ENCODE data around the gene FAM237B. TPM values are rescaled to one million over a fixed set of nuclear protein-coding genes. Genes with fewer than 3 reads are reported as not detected.

FAM237B gene
- total RNA-seq, 8 experiments from 2014 or later = 0.05 to 0.78 (median 0.16) TPM; not detected in 1

DNA sequence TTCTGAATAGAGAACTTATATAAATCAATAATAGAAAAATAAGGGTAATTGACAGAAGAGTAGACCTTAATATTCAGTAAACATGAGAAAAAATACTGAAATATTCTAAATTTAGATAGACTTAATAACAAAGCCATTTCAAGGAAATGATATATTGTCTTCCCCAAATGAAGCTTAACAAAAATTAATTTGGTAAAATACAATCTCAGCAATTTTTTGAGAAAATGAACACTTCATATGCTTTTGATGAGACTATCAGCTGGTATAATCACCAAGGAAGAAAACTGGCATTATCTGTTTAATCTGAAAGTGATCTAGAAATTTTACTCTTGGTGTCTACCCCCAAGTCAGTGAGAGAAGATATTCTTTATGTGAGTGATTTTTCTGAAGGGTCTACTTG, 1.7 kb upstream of the FAM237B start:
- in situ Hi-C loops (cut with MboI; ENCODE audit: low pct_unique_long_range_greater_than_20kb in 2 of 9, low sequenced_read_pairs in 9 of 9, unreplicated experiment in 9 of 9) = no loop called here
- no peak for ATAC-seq (replicated peaks in 6 of 8)
- Histone ChIP-seq H3K4me1 (replicated peaks in 1 of 2) (no peaks in the 10 kb centered on the region), H3K27ac (no peak overlapping the region), H3K4me3 (no peak overlapping the region)

DNA sequence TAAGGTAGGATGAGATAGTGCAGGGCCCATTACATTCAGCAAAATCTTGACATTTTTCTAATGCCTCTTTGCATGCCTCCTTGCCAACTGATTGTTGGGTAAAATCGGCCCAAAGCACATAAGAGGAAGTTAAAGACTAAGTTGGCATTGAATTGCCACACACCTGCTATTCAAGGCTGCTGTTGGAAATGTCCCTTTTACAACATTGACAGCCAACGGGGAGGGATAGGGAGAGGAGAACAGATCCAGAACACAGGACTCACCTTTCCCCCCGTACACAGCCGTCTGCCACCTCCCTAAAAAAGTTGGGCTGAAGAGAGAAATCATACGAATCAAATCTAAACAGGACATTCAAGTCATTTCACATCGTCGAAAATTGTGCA, 695 bp downstream of the FAM237B start:
- 11 to 58% (median 33%) methylated on average over 1 to 7 of the region's 7 CpGs; no CpG with 5 or more reads in 1 of the 10 experiments for WGBS, 10 experiments
- in situ Hi-C loops (cut with MboI; ENCODE audit: low pct_unique_long_range_greater_than_20kb in 2 of 9, low sequenced_read_pairs in 9 of 9, unreplicated experiment in 9 of 9) = no loop called here
- ATAC-seq (replicated peaks in 6 of 8) = no peak

DNA sequence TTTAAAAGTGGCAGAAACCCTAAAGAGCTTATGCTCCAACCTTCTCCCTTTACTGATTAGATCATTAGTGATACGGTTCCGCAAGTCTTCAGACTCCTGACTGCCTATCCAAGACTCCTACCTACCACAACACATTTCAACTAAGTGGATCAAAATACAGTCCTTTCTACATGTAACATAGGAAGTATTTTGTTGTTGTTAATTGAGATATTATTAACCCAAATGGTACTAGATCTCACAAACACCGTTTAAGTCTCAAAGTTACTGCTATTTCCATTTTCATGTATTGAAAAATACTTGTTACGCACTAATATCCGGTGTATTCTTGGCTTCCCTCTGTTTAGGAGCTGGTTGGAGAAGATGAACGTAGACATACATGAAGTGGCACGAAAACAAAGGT, 1.1 kb downstream of the FAM237B start:
- Histone ChIP-seq H3K27ac (no peak overlapping the region), H3K4me1 (replicated peaks in 1 of 2) (no peaks in the 10 kb centered on the region), H3K4me3 (no peak overlapping the region)
- in situ Hi-C loops (cut with MboI; ENCODE audit: low pct_unique_long_range_greater_than_20kb in 2 of 9, low sequenced_read_pairs in 9 of 9, unreplicated experiment in 9 of 9) = no loop called here
- 72 to 100% (median 91%) methylated on average over 2 to 7 of the region's 7 CpGs for WGBS, 10 experiments
- ATAC-seq (replicated peaks in 6 of 8) = no peak

More for the DNA sequence above, 695 bp downstream of the FAM237B start:
- peak overlapping the region in 1 of 5 donors; percentile 27 for H3K4me3 ChIP-seq
- no peak overlapping the region for H3K27ac ChIP-seq
- H3K4me1 ChIP-seq (replicated peaks in 1 of 2) = no peaks in the 10 kb centered on the region

DNA sequence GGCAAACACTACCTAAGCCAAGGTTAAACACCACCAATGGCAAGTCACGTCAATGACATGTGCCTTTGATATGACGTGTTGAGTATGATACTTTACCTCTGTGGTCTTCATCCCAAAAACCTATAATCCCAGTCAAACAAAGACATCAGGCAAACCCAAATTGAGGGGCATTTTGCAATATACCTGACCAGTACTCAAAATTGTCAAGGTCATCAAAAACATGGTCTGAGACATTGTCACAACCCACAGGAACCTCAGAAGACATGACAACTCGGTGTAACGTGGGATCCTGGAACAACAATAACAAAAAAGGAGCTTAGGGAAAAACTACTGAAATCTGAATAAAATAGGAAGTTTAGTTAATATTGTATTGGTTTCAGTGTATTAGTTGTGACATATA, 7.2 kb downstream of the FAM237B start:
- Histone ChIP-seq H3K4me3 (no peak overlapping the region), H3K27ac (no peak overlapping the region), H3K4me1 (replicated peaks in 1 of 2) (no peaks in the 10 kb centered on the region)
- WGBS, 10 experiments = 44 to 100% (median 65%) methylated on average over 1 to 4 of the region's 4 CpGs; no CpG with 5 or more reads in 2 of the 10 experiments
- ATAC-seq (replicated peaks in 6 of 8) = no peak
- in situ Hi-C loops (cut with MboI; ENCODE audit: low pct_unique_long_range_greater_than_20kb in 2 of 9, low sequenced_read_pairs in 9 of 9, unreplicated experiment in 9 of 9) = no loop called here

DNA sequence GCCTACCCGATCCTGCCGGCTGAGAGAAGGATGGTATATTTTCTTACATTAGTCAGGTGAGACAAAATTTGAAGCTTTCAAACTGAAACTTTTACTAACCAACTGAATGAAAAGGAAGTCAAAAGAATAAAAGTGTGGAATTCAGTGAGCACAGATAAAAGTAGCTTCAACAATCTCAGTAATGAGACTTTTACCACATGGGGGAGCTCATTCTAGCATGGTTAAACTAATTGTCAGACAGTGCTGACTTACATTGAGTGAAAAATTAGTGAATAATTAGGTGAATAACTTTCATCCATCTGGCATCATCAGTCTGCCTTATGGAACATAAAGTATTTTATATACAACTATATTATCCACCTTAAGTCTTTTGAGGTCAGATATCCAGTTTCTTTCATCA, 8.4 kb downstream of the FAM237B start:
- H3K4me3 ChIP-seq = no peak overlapping the region
- ATAC-seq (replicated peaks in 6 of 8) = peak in 1 of 8 experiments; percentile 36
- H3K4me1 ChIP-seq (replicated peaks in 1 of 2) = no peaks in the 10 kb centered on the region
- in situ Hi-C loops (cut with MboI; ENCODE audit: low pct_unique_long_range_greater_than_20kb in 2 of 9, low sequenced_read_pairs in 9 of 9, unreplicated experiment in 9 of 9) = no loop called here
- 74 to 100% methylated on average over 2 of the region's 2 CpGs; no CpG with 5 or more reads in 8 of the 10 experiments for WGBS, 10 experiments
- H3K27ac ChIP-seq = no peak overlapping the region

GRCh38 chr7:90311175-90311574, 9.9 kb downstream of the FAM237B start:
- no peak for ATAC-seq (replicated peaks in 6 of 8)
- in situ Hi-C loops (cut with MboI; ENCODE audit: low pct_unique_long_range_greater_than_20kb in 2 of 9, low sequenced_read_pairs in 9 of 9, unreplicated experiment in 9 of 9) = no loop called here
- H3K4me1 ChIP-seq (replicated peaks in 1 of 2) = no peaks in the 10 kb centered on the region
- H3K4me3 ChIP-seq = no peak overlapping the region
- no peak overlapping the region for H3K27ac ChIP-seq

DNA sequence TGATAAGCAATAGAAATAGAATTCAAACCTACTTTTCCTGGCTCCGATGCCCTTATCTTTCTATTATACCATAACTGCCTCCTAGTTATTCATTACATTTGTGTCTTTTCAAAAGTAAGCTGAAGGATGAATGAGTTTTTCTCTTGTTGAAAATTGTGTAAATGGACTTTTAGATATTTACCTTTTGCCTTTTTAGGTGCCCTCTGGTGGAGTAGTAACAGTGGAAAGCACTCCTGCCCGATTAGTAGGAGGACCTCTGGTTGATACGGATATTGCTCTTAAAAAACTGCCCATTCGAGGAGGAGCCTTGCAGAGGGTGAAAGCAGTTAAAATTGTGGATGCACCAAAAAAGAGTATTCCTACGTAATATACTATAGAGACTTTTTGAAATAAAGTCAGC, 11.2 kb downstream of the FAM237B start:
- ATAC-seq (replicated peaks in 6 of 8) = no peak
- no peaks in the 10 kb centered on the region for H3K4me1 ChIP-seq (replicated peaks in 1 of 2)
- 55 to 100% (median 75%) methylated on average over 1 to 5 of the region's 5 CpGs for WGBS, 10 experiments
- in situ Hi-C loops (cut with MboI; ENCODE audit: low pct_unique_long_range_greater_than_20kb in 2 of 9, low sequenced_read_pairs in 9 of 9, unreplicated experiment in 9 of 9) = no loop called here
- H3K4me3 ChIP-seq = no peak overlapping the region
- no peak overlapping the region for H3K27ac ChIP-seq

DNA sequence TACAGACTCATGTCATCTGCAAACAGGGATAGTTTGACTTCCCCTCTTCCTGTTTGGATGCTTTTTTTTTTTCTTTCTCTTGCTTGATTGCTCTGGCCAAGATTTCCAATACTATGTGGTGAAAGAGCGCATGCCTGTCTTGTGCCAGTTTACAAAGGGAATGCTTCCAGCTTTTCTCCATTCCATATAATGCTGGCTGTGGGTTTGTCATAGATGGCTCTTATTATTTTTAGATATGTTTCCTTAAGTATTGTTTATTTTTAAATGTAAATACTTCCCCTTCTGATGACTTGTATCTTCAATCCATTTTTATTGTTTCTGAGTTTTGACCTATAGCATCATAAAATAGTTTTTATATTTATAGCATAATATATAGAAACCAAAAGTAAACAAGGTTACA, 17.9 kb downstream of the FAM237B start:
- Histone ChIP-seq H3K4me3 (no peak overlapping the region), H3K27ac (no peak overlapping the region), H3K4me1 (replicated peaks in 1 of 2) (no peaks in the 10 kb centered on the region)
- 75 to 100% (median 95%) methylated on average over 1 of the region's 1 CpG; no CpG with 5 or more reads in 2 of the 10 experiments for WGBS, 10 experiments
- no peak for ATAC-seq (replicated peaks in 6 of 8)
- in situ Hi-C loops (cut with MboI; ENCODE audit: low pct_unique_long_range_greater_than_20kb in 2 of 9, low sequenced_read_pairs in 9 of 9, unreplicated experiment in 9 of 9) = no loop called here

DNA sequence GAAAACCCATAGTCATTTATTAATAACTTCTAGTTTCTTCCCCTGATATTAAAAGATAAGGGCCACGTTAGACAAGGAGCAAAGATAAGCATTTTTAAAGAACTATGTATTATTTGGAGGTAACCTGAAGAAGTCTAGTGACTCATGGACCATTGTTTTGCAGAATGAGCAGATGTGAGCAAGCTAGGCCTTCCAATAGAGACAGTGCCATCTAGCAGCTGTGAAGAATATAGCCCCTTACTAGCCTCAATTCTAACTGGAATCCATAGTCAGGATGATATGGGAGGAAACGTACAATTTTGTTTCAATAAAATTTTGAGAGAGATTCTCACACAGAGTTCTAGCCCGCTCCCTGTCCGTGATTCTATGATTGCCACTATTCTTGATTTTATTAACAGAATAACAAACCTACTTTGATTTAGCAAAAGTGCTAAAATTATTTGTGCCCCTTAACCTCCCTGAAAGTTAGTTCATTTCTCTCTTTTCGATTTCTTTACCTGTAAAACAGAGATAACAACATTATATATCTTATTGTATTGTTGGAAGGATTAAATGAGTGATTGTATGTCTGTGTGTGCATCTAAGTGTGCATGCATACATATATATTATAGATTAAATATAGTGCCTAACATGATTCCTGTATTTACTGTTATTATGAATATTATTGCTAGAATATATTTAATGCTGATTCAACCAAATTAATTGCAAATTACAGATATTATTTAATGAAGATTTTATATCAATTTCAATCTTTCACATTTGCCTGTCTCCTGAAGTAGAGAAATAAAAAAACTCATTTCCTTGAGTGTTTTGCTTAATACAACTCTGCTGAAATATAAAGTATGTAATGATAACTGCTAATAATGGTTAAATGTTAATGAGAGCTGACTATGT, 22.7 kb downstream of the FAM237B start:
- peak in 7 of 8 experiments; percentile 61 to 99 (median 64) for ATAC-seq (replicated peaks in 6 of 8)
- in situ Hi-C loops (cut with MboI; ENCODE audit: low pct_unique_long_range_greater_than_20kb in 2 of 9, low sequenced_read_pairs in 9 of 9, unreplicated experiment in 9 of 9) = no loop called here
- H3K4me3 ChIP-seq = no peak overlapping the region
- no peak overlapping the region for H3K27ac ChIP-seq
- WGBS, 10 experiments = 25 to 64% (median 55%) methylated on average over 2 to 5 of the region's 5 CpGs
- no peaks in the 10 kb centered on the region for H3K4me1 ChIP-seq (replicated peaks in 1 of 2)

DNA sequence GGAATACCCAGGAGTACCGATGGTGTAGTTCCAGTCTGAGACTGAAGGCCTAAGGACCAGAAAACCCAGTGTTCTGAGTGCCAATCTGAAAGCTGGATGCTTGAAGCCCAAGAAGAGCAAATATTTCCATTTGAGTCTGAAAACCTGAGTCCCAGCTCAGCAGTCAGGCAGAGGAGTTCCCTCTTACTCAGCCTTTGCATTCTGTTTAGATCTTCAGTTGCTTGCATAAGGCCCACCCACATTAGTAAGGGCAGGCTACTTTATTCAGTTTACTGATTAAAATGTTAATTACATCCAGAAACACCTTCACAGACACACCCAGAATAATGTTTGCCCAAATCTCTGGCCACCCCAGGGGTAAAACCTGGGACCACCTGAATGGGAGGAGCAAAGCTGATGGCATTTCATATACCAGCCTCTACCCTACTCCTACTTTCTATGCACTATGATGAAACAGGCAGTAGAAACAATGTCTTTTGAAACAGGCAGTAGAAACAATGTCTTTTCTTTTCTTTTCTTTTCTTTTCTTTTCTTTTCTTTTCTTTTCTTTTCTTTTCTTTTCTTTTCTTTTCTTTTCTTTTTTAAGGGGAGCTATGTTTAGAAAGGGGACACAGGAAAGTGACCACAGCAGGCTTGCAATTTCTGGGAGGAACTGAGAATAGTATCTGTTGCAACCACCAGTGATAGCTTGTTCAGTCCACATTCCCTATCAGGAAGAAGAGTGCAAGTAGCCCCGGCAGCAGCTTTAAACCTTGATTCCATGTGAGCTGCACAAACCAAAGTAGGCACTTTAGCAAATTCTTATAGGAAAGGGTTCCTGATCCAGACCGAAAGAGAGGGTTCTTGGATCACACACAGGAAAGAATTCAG, 30.6 kb downstream of the FAM237B start:
- Histone ChIP-seq H3K27ac (no peak overlapping the region), H3K4me3 (no peak overlapping the region), H3K4me1 (replicated peaks in 1 of 2) (no peaks in the 10 kb centered on the region)
- 63 to 100% (median 96%) methylated on average over 1 to 3 of the region's 3 CpGs; no CpG with 5 or more reads in 1 of the 10 experiments for WGBS, 10 experiments
- ATAC-seq (replicated peaks in 6 of 8) = peak in 3 of 8 experiments; percentile 53 to 98 (median 93)
- in situ Hi-C loops (cut with MboI; ENCODE audit: low pct_unique_long_range_greater_than_20kb in 2 of 9, low sequenced_read_pairs in 9 of 9, unreplicated experiment in 9 of 9) = no loop called here

GRCh38 chr7:90288154-90288553, 33.0 kb downstream of the FAM237B start:
- 77 to 100% (median 90%) methylated on average over 3 of the region's 3 CpGs; no CpG with 5 or more reads in 1 of the 10 experiments for WGBS, 10 experiments
- Histone ChIP-seq H3K4me3 (no peak overlapping the region), H3K27ac (no peak overlapping the region), H3K4me1 (replicated peaks in 1 of 2) (no peaks in the 10 kb centered on the region)
- in situ Hi-C loops (cut with MboI; ENCODE audit: low pct_unique_long_range_greater_than_20kb in 2 of 9, low sequenced_read_pairs in 9 of 9, unreplicated experiment in 9 of 9) = no loop called here
- no peak for ATAC-seq (replicated peaks in 6 of 8)

DNA sequence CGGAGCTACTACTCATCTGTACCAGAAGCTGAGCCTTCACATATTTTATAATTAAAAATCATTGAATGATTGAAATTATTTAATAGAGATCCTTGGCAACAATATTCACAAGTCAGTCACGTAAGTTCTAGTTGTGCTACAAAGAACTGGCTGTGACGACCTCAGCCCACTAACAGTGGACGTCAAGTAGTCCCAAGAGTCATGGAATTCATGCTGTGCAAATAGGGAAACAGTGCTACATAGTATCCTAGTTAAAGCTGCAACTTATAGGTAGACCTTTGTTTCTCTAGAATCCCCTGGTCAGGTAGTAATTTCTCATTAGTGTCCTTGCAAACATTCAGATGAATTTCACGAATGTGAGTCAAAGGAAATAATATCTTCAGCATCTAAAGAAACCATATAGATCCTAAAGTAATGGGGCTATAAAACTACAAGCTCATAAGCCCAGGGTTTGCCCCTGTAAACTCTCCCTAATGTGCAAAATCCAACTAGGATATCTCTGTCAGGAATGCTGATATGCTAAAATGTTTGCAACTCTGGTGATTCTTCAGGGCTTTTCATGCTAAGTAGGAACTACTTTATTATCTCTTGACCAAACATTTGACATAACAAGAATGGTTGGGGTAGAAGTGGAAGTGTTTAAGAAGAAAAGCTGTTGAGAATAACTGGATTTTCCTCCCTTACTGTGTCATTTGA, 44.9 kb downstream of the FAM237B start:
- no peak overlapping the region for H3K27ac ChIP-seq
- H3K4me3 ChIP-seq = no peak overlapping the region
- no peak for ATAC-seq (replicated peaks in 6 of 8)
- H3K4me1 ChIP-seq (replicated peaks in 1 of 2) = no peaks in the 10 kb centered on the region
- in situ Hi-C loops (cut with MboI; ENCODE audit: low pct_unique_long_range_greater_than_20kb in 2 of 9, low sequenced_read_pairs in 9 of 9, unreplicated experiment in 9 of 9) = no loop called here
- WGBS, 10 experiments = 86 to 100% (median 89%) methylated on average over 1 to 4 of the region's 5 CpGs

- ATAC-seq (replicated peaks in 6 of 8) = no peak
- H3K4me1 ChIP-seq (replicated peaks in 1 of 2) = no peaks in the 10 kb centered on the region
- H3K4me3 ChIP-seq = no peak overlapping the region
- in situ Hi-C loops (cut with MboI; ENCODE audit: low pct_unique_long_range_greater_than_20kb in 2 of 9, low sequenced_read_pairs in 9 of 9, unreplicated experiment in 9 of 9) = loop anchor here in 2 of 9 experiments (25.0 kb wide), 1 partner anchor 112 kb away; the partner anchor contains the start of gene STEAP1 (in 2 of the 2)
- no peak overlapping the region for H3K27ac ChIP-seq
Observed at GRCh38 chr7:90274161-90274560, 46.9 kb downstream of the FAM237B start.
